GM23248 (cell line): Measurements from ENCODE around the gene EIF4G1. TPM values are rescaled to one million over a fixed set of nuclear protein-coding genes. Genes with fewer than 3 reads are reported as not detected.

Experiments used
- DNase-seq: peaks from one replicate; pipeline ENCODE4 v3.0.0-alpha.2; 2015
- H2AFZ ChIP-seq: fragments of 200-600 bp; sonication (generic); 2 replicates; pipeline ENCODE4 v1.6.1; 2016; ENCODE audit warnings: antibody characterized with exemption
- H3F3A ChIP-seq: fragments of 200-600 bp; sonication (generic); 2 replicates; pipeline ENCODE4 v1.6.1; 2016; ENCODE audit warnings: mild to moderate bottlenecking, antibody characterized with exemption, mixed run types; ENCODE audit not compliant: insufficient read depth
- H3K27ac ChIP-seq: fragments of 200-600 bp; sonication (generic); 2 replicates; pipeline ENCODE4 v1.5.1; 2016; ENCODE audit warnings: mild to moderate bottlenecking
- H3K27me3 ChIP-seq: fragments of 200-600 bp; sonication (generic); replicated peaks from 2 replicates; pipeline ENCODE4 v1.6.1; 2016; ENCODE audit warnings: mild to moderate bottlenecking; ENCODE audit not compliant: insufficient read depth
- H3K36me3 ChIP-seq: fragments of 200-600 bp; sonication (generic); 2 replicates; pipeline ENCODE4 v1.6.1; 2016; ENCODE audit warnings: low read depth, mild to moderate bottlenecking
- H3K4me1 ChIP-seq: fragments of 200-600 bp; sonication (generic); 2 replicates; pipeline ENCODE4 v1.6.1; 2016; ENCODE audit warnings: mild to moderate bottlenecking; ENCODE audit not compliant: insufficient read depth
- H3K4me2 ChIP-seq: fragments of 200-600 bp; sonication (generic); one replicate; pipeline ENCODE4 v1.6.1; 2016; ENCODE audit warnings: mild to moderate bottlenecking; ENCODE audit not compliant: unreplicated experiment
- H3K4me3 ChIP-seq: fragments of 200-600 bp; sonication (generic); 2 replicates; pipeline ENCODE4 v1.5.1; 2016; ENCODE audit warnings: mild to moderate bottlenecking
- H3K79me2 ChIP-seq: fragments of 200-600 bp; sonication (generic); 2 replicates; pipeline ENCODE4 v1.6.1; 2016; ENCODE audit warnings: mild to moderate bottlenecking; ENCODE audit not compliant: insufficient read depth
- H3K9ac ChIP-seq: fragments of 200-600 bp; sonication (generic); 2 replicates; pipeline ENCODE4 v1.6.1; 2016; ENCODE audit warnings: mild to moderate bottlenecking
- H3K9me2 ChIP-seq: fragments of 200-600 bp; sonication (generic); 2 replicates; pipeline ENCODE4 v1.6.1; 2016; ENCODE audit warnings: mixed run types, mild to moderate bottlenecking, moderate library complexity; ENCODE audit not compliant: insufficient read depth
- H3K9me3 ChIP-seq: fragments of 200-600 bp; sonication (generic); one replicate; pipeline ENCODE4 v1.6.1; 2017; ENCODE audit warnings: low read depth
- H4K20me1 ChIP-seq: fragments of 200-600 bp; sonication (generic); 2 replicates; pipeline ENCODE4 v1.6.0; 2016; ENCODE audit not compliant: insufficient read depth
- EZH2 ChIP-seq: fragments of 200-600 bp; sonication (generic); IDR thresholded peaks from 2 replicates; pipeline ENCODE4 v1.6.1; 2018; ENCODE audit warnings: antibody characterized with exemption, mild to moderate bottlenecking; ENCODE audit not compliant: insufficient read depth, poor library complexity, severe bottlenecking
- EZH2phosphoT487 ChIP-seq: fragments of 200-600 bp; sonication (generic); IDR thresholded peaks from 2 replicates; pipeline ENCODE4 v1.6.1; 2018; ENCODE audit warnings: antibody characterized with exemption, moderate library complexity, mild to moderate bottlenecking, low read depth; ENCODE audit not compliant: insufficient read depth
- WGBS, 2 experiments: methylation state at CpG; one replicate each; pipeline ENCODE4 v1.1.6; 2015 to 2017; ENCODE audit warnings: low lambda C conversion rate in 2 of 2, low coverage in 1 of 2; ENCODE audit errors: missing lambda C conversion rate in 2 of 2; 5-methylcytosine and 5-hydroxymethylcytosine counted together
- in situ Hi-C: fragments of 300-500 bp; cut with MboI; formaldehyde crosslinking; loops from 2 replicates; pipeline ENCODE4 v1.15.0; 2020
- polyA plus RNA-seq: library from polyadenylated mRNA; unstranded; fragments of >200 nt; fragmentation: Nextera tagmentation; extraction: Ambion mirVana; gene quantifications from 2 replicates; pipeline ENCODE4 v1.2.1, GENCODE V29; 2016
- total RNA-seq: library from RNA; depleted of rRNA; stranded (reverse); fragments of >200 nt; shearing (Covaris generic); gene quantifications from 2 replicates; pipeline ENCODE4 v1.2.3, GENCODE V29; 2014

The EIF4G1 gene
- total and polyA plus RNA-seq, 2 experiments from 2014 or later, result 184 to 370 TPM

DNA sequence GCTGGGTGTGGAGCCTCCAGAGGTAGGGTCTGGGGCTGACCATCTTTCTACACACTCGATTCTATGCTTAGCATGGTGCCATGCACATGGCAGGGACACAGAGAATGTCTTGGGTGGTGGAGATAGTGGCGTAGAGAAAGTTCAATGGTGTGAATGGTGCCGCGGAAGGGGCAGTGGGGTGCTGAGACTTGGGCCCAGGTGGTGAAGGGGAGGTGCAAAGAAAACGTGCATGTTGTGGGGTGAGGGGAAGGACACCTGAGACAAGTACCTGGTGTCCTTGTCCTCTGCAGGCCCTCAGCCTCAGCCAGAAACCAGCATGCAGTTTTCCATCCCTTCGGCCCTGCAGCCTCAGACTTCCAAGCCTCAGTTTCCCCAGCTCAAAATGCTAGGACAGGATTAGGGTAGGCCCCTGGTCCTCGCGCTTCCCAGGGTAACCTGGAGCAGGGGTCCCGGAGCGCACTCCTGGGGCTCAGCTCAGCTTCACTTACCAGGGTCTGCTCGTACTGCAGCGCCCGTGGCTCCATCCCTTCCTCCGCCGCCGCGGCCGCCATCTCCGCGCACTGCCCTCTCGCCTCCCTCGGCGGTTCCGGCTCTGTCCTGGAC, 46.6 kb downstream of the EIF4G1 start:
- Histone ChIP-seq H3K4me3 (peak overlapping the region; percentile 85), H3K36me3 (peaks cover 8% of the 10 kb centered on the region; the same call in 1 of the 2 replicates), H3K4me2 (peak overlapping the region; percentile 88), H3K9me3 (no peaks in the 10 kb centered on the region), H2AFZ (peak overlapping the region; percentile 87), H3K4me1 (peaks cover 19% of the 10 kb centered on the region), H3K27ac (peak overlapping the region; percentile 98), H3K9ac (peak overlapping the region; percentile 97), H4K20me1 (no peaks in the 10 kb centered on the region), H3F3A (peaks cover 9% of the 10 kb centered on the region; the same call in 1 of the 2 replicates), H3K27me3 (no peaks in the 10 kb centered on the region), H3K79me2 (peaks cover 26% of the 10 kb centered on the region), H3K9me2 (no peaks in the 10 kb centered on the region)
- no peak for DNase-seq
- in situ Hi-C loops, result loop anchor here (25.0 kb wide), 1 partner anchor 426 kb away; no protein-coding TSS in a partner anchor
- 6 to 7% methylated on average over 23 to 24 of the region's 24 CpGs for WGBS, 2 experiments
- no peak for TF ChIP-seq EZH2phosphoT487
- no peak for TF ChIP-seq EZH2

DNA sequence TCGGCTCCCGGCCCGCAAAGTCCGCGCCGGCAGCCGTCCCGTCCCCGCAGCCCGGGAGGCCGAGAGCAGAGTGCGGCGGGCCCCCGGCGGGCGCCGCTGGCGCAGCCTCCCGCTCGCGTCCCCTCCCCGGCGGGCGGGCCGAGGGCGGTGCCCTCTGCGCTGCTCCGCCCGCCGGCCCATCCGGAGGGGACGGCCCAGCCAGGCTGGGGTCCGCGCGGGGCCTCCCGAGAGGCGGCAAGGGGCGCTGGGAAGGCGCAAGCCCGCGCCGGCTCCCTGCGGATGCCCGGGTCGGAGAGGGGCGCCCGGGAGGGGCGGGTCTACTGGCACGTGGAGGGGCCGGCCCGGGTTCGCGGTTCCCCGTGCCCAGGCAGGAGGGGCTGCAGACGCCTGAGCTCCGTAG, 47.1 kb downstream of the EIF4G1 start, which contains the start of the genes CLCN2 and POLR2H:
TSS of gene CLCN2 (minus strand) at position 74 of the 400 bp plus-strand sequence. CDS start 126 bp downstream, outside the sequence.
TSS of gene POLR2H (plus strand) at position 179 of the 400 bp plus-strand sequence. CDS start 1,783 bp downstream, outside the sequence.
- peak within 1 kb of the TSS; percentile 85 for H3K4me3 ChIP-seq
- DNase-seq, result peak; percentile 75
- no peaks in the 10 kb centered on the region for H3K9me3 ChIP-seq
- no peaks in the 10 kb centered on the region for H3K9me2 ChIP-seq
- H3K36me3 ChIP-seq, result peaks cover 9% of the 10 kb centered on the region; the same call in 1 of the 2 replicates
- peaks cover 11% of the 10 kb centered on the region; the same call in 1 of the 2 replicates for H3F3A ChIP-seq
- H4K20me1 ChIP-seq, result no peaks in the 10 kb centered on the region
- in situ Hi-C loops, result loop anchor here (25.0 kb wide), 1 partner anchor 426 kb away; no protein-coding TSS in a partner anchor
- peak within 1 kb of the TSS; percentile 88 for H3K4me2 ChIP-seq
- 0 to 1% methylated on average over 39 to 44 of the region's 56 CpGs for WGBS, 2 experiments
- peak within 1 kb of the TSS; percentile 87 for H2AFZ ChIP-seq
- peak within 1 kb of the TSS; percentile 97 for H3K9ac ChIP-seq
- H3K27me3 ChIP-seq, result no peaks in the 10 kb centered on the region
- peak within 1 kb of the TSS; percentile 98 for H3K27ac ChIP-seq
- H3K4me1 ChIP-seq, result peaks cover 19% of the 10 kb centered on the region
- H3K79me2 ChIP-seq, result peaks cover 31% of the 10 kb centered on the region
- TF ChIP-seq EZH2phosphoT487 (no peak), EZH2 (no peak)

GRCh38 chr3:184361932-184362667, 47.7 kb downstream of the EIF4G1 start:
- WGBS, 2 experiments, result 1% methylated on average over 23 to 38 of the region's 38 CpGs
- Histone ChIP-seq H3K9ac (peak overlapping the region; percentile 97), H3K79me2 (peaks cover 32% of the 10 kb centered on the region), H3F3A (peaks cover 17% of the 10 kb centered on the region), H3K4me3 (peak overlapping the region; percentile 85), H3K27ac (peak overlapping the region; percentile 98), H4K20me1 (no peaks in the 10 kb centered on the region), H2AFZ (peak overlapping the region; percentile 80), H3K9me2 (no peaks in the 10 kb centered on the region), H3K27me3 (no peaks in the 10 kb centered on the region), H3K4me2 (peak overlapping the region; percentile 88), H3K36me3 (peaks cover 14% of the 10 kb centered on the region), H3K4me1 (peaks cover 19% of the 10 kb centered on the region), H3K9me3 (no peaks in the 10 kb centered on the region)
- DNase-seq, result peak; percentile 72
- TF ChIP-seq EZH2phosphoT487 (no peak), EZH2 (no peak)
- in situ Hi-C loops, result loop anchor here (25.0 kb wide), 1 partner anchor 425 kb away; no protein-coding TSS in a partner anchor

DNA sequence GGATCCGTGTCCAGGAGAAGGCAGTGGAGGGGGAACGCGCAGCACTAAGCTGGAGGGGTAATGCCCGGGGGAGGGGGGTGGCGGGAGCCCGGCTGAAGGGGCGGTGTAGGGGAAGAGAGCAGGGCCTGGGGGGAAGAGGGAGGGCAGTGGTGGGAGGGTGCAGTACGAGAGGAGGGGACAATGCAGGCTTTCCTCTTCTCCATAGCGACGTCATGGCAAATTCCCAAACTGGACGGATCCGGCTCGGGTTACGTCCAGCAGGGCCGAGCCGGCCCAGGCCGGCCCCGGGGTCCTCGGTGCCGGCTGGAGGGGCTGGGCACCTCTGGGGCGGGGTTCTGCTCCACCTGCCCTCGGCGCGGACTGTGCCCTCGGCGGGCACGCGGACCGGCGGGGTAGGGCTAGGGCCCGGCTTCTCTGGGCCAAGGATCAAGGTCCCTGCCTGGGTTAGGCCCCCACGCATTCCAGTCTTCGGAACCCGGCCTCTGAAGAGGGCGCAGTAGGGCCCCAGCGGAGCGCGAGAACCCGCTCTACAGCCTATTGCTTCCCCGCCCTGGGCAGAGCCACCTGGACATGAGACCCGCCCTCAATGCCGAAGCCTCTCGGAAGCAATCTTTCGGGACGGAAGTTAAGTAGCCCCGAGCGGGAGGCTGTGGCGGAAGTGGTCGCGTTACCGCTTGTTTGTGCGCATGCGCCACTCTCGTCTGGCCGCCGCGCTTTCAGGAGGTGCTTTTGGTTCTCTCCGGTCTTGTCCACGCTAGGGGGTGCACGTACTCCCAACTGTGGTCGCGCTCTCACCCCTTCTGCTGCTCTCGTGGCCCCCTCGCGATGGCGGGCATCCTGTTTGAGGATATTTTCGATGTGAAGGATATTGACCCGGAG, 48.5 kb downstream of the EIF4G1 start:
- no peaks in the 10 kb centered on the region for H3K9me2 ChIP-seq
- peaks cover 32% of the 10 kb centered on the region for H3K79me2 ChIP-seq
- H3K9me3 ChIP-seq, result no peaks in the 10 kb centered on the region
- no peaks in the 10 kb centered on the region for H4K20me1 ChIP-seq
- peak; percentile 99 for DNase-seq
- 1% methylated on average over 53 to 62 of the region's 68 CpGs for WGBS, 2 experiments
- H3K27ac ChIP-seq, result peak overlapping the region; percentile 98
- peak overlapping the region; percentile 80 for H2AFZ ChIP-seq
- peaks cover 19% of the 10 kb centered on the region for H3K4me1 ChIP-seq
- in situ Hi-C loops, result loop anchor here (25.0 kb wide), 1 partner anchor 424 kb away; no protein-coding TSS in a partner anchor
- H3K4me3 ChIP-seq, result peak overlapping the region; percentile 85
- no peaks in the 10 kb centered on the region for H3K27me3 ChIP-seq
- H3K4me2 ChIP-seq, result peak overlapping the region; percentile 88
- TF ChIP-seq EZH2phosphoT487 (no peak), EZH2 (no peak)
- H3F3A ChIP-seq, result peaks cover 25% of the 10 kb centered on the region
- peak overlapping the region; percentile 97 for H3K9ac ChIP-seq
- peaks cover 17% of the 10 kb centered on the region for H3K36me3 ChIP-seq
